HUES6 (cell line): ENCODE measurements around the gene SEPTIN6.

Source experiments
- H3K27ac ChIP-seq: 2 replicates; pipeline ENCODE4 v1.7.0; 2013; ENCODE audit warnings: low read depth, mild to moderate bottlenecking, low read length, inconsistent platforms
- H3K27me3 ChIP-seq: 2 replicates; pipeline ENCODE4 v1.6.1; 2013; ENCODE audit warnings: low read length; ENCODE audit not compliant: control insufficient read depth, insufficient read depth
- H3K36me3 ChIP-seq: 2 replicates; pipeline ENCODE4 v1.6.1; 2013; ENCODE audit warnings: low read length; ENCODE audit not compliant: control insufficient read depth, insufficient read depth
- H3K4me1 ChIP-seq: 2 replicates; pipeline ENCODE4 v1.6.1; 2013; ENCODE audit warnings: low read length; ENCODE audit not compliant: control insufficient read depth, insufficient read depth
- H3K4me3 ChIP-seq: 2 replicates; pipeline ENCODE4 v1.5.1; 2013; ENCODE audit warnings: low read depth, low read length
- H3K9ac ChIP-seq: one replicate; pipeline ENCODE4 v1.6.1; 2013; ENCODE audit warnings: mild to moderate bottlenecking, low read length
- H3K9me3 ChIP-seq: 2 replicates; pipeline ENCODE4 v1.6.1; 2013; ENCODE audit warnings: low read depth, low read length; ENCODE audit not compliant: control insufficient read depth, insufficient read depth

The SEPTIN6 gene

GRCh38 chrX:119693040-119693995, at the start of gene SEPTIN6:
TSS of gene SEPTIN6 (minus strand) at chrX:119693168. CDS start at chrX:119693105, 63 bp downstream.
- H3K9ac ChIP-seq, result peak within 1 kb of the TSS; percentile 86
- H3K4me1 ChIP-seq, result peaks cover 31% of the 10 kb centered on the region

GRCh38 chrX:119738742-119739141, 45.8 kb upstream of the SEPTIN6 start:
- H3K4me3 ChIP-seq, result no peak overlapping the region
- no peaks in the 10 kb centered on the region for H3K36me3 ChIP-seq
- H3K9ac ChIP-seq, result no peak overlapping the region
- H3K9me3 ChIP-seq, result peaks cover 5% of the 10 kb centered on the region; the same call in 1 of the 2 replicates
- no peak overlapping the region for H3K27ac ChIP-seq
- H3K27me3 ChIP-seq, result no peaks in the 10 kb centered on the region
- H3K4me1 ChIP-seq, result no peaks in the 10 kb centered on the region

More at GRCh38 chrX:119693040-119693995, at the start of gene SEPTIN6:
- Histone ChIP-seq H3K4me3 (peak within 1 kb of the TSS; percentile 95), H3K27ac (peak within 1 kb of the TSS; percentile 94), H3K27me3 (peaks cover 34% of the 10 kb centered on the region), H3K9me3 (no peaks in the 10 kb centered on the region; the same call in 1 of the 2 replicates), H3K36me3 (no peaks in the 10 kb centered on the region)

- Histone ChIP-seq H3K4me3 (no peak overlapping the region), H3K9me3 (peaks cover 13% of the 10 kb centered on the region; the same call in 1 of the 2 replicates), H3K27me3 (no peaks in the 10 kb centered on the region), H3K36me3 (no peaks in the 10 kb centered on the region), H3K4me1 (no peaks in the 10 kb centered on the region), H3K27ac (no peak overlapping the region), H3K9ac (no peak overlapping the region)
Observed at GRCh38 chrX:119736206-119736764, 43.3 kb upstream of the SEPTIN6 start.

- no peak overlapping the region for H3K4me3 ChIP-seq
- no peaks in the 10 kb centered on the region for H3K27me3 ChIP-seq
Observed at GRCh38 chrX:119735467-119735866, 42.5 kb upstream of the SEPTIN6 start.

GRCh38 chrX:119734897-119735339, 42.0 kb upstream of the SEPTIN6 start:
- H3K9ac ChIP-seq, result no peak overlapping the region
- no peaks in the 10 kb centered on the region for H3K36me3 ChIP-seq
- H3K27me3 ChIP-seq, result no peaks in the 10 kb centered on the region
- no peak overlapping the region for H3K27ac ChIP-seq
- H3K4me3 ChIP-seq, result no peak overlapping the region
- H3K9me3 ChIP-seq, result peaks cover 14% of the 10 kb centered on the region; the same call in 1 of the 2 replicates
- H3K4me1 ChIP-seq, result no peaks in the 10 kb centered on the region

More at GRCh38 chrX:119735467-119735866, 42.5 kb upstream of the SEPTIN6 start:
- Histone ChIP-seq H3K4me1 (no peaks in the 10 kb centered on the region), H3K9me3 (peaks cover 14% of the 10 kb centered on the region; the same call in 1 of the 2 replicates), H3K9ac (no peak overlapping the region), H3K36me3 (no peaks in the 10 kb centered on the region), H3K27ac (no peak overlapping the region)

GRCh38 chrX:119729408-119730201, 36.6 kb upstream of the SEPTIN6 start:
- no peaks in the 10 kb centered on the region for H3K36me3 ChIP-seq
- H3K27me3 ChIP-seq, result no peaks in the 10 kb centered on the region

GRCh38 chrX:119728487-119728886, 35.5 kb upstream of the SEPTIN6 start:
- Histone ChIP-seq H3K27ac (no peak overlapping the region), H3K9me3 (peaks cover 10% of the 10 kb centered on the region; the same call in 1 of the 2 replicates), H3K36me3 (no peaks in the 10 kb centered on the region), H3K4me3 (no peak overlapping the region), H3K27me3 (no peaks in the 10 kb centered on the region), H3K9ac (no peak overlapping the region), H3K4me1 (peaks cover 12% of the 10 kb centered on the region; the same call in 1 of the 2 replicates)

More at GRCh38 chrX:119729408-119730201, 36.6 kb upstream of the SEPTIN6 start:
- no peak overlapping the region for H3K9ac ChIP-seq
- H3K4me3 ChIP-seq, result no peak overlapping the region
- H3K9me3 ChIP-seq, result peaks cover 10% of the 10 kb centered on the region; the same call in 1 of the 2 replicates
- H3K4me1 ChIP-seq, result peaks cover 12% of the 10 kb centered on the region; the same call in 1 of the 2 replicates
- no peak overlapping the region for H3K27ac ChIP-seq

GRCh38 chrX:119726900-119727555, 34.1 kb upstream of the SEPTIN6 start:
- H3K36me3 ChIP-seq, result no peaks in the 10 kb centered on the region
- peaks cover 11% of the 10 kb centered on the region; the same call in 1 of the 2 replicates for H3K9me3 ChIP-seq
- H3K27ac ChIP-seq, result no peak overlapping the region
- peaks cover 12% of the 10 kb centered on the region; the same call in 1 of the 2 replicates for H3K4me1 ChIP-seq
- no peak overlapping the region for H3K9ac ChIP-seq
- H3K27me3 ChIP-seq, result no peaks in the 10 kb centered on the region
- no peak overlapping the region for H3K4me3 ChIP-seq

DNA sequence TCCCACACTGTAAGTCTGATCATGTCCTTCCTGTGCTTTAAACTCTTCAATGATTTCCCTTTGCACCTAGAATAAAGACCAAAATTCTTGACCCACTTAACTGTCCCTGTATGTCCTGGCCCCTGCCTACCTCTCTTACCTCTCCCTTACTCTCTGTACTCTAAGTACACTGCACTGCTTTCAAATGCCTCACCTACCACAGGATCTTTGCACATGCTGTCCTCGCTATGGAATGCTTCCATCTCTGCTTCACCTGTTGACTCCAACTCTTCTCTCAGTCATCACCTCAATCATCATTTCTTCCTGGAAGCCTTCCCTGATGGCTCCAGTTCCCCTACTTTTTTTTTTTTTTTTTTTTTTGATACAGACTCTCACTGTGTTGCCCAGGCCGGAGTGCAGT, 29.0 kb upstream of the SEPTIN6 start:
- peaks cover 3% of the 10 kb centered on the region; the same call in 1 of the 2 replicates for H3K4me1 ChIP-seq
- no peak overlapping the region for H3K4me3 ChIP-seq
- H3K9me3 ChIP-seq, result peaks cover 9% of the 10 kb centered on the region; the same call in 1 of the 2 replicates
- H3K27ac ChIP-seq, result no peak overlapping the region
- H3K36me3 ChIP-seq, result no peaks in the 10 kb centered on the region
- H3K27me3 ChIP-seq, result no peaks in the 10 kb centered on the region
- no peak overlapping the region for H3K9ac ChIP-seq

DNA sequence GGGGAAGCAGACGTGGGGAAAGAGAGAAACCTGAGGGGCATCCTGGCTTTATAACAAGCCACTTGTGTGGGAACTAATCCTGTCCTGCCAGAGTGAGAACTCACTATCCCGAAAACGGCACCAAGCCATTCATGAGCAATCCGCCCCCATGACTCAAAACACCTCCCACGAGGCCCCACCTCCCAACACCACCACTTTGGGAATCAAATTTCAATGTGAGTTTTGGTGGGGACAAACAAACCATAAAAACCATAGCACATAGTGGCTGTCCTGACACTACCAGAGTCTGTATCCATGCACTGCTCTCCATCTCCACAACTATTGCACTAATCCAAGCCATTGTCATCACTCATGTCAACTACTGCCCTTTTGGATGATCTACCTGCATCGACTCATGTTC, 28.5 kb upstream of the SEPTIN6 start:
- Histone ChIP-seq H3K9ac (no peak overlapping the region), H3K4me3 (no peak overlapping the region), H3K4me1 (no peaks in the 10 kb centered on the region), H3K27ac (no peak overlapping the region), H3K36me3 (no peaks in the 10 kb centered on the region), H3K9me3 (peaks cover 9% of the 10 kb centered on the region; the same call in 1 of the 2 replicates), H3K27me3 (no peaks in the 10 kb centered on the region)
